ENCODE results near the gene NCF2.
A peak's percentile ranks its signal among the peaks of the same experiment; 100 is the strongest.
"Not testable (repeated sequence)": the region's sequence is repeated elsewhere in the genome, so short reads cannot be mapped to it uniquely, and the experiment has no call there.

Gene NCF2

GRCh38 chr1:183590244-183591191, at the start of gene NCF2:
TSS of gene NCF2 (minus strand) at chr1:183590459. CDS start at chr1:183590329, 130 bp downstream.
- DNase-seq, result no peak

- peak in 1 of 2 experiments; percentile 12 for DNase-seq
These were observed 48.6 kb upstream of the NCF2 start for GRCh38 chr1:183638649-183639387.

DNA sequence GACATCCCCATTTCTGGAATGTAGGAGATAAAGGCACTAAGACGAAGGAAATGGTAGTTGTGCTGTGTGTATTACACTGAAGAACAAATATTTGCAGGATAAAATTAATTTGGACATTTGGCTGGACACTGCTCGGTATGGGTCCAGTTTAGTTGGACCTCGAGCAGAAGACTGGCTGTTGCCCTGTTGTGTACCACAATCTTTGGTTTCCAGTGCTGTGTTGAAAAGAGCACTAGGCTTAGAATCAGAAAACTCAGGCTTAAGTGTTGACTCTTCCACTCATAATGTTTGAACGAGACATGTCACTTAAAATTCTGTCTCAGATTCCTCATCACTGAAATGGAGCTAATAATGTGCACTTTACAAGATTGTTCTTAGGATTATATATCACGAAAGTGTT, 46.5 kb upstream of the NCF2 start:
- peak in 1 of 2 experiments; percentile 25 for DNase-seq

DNA sequence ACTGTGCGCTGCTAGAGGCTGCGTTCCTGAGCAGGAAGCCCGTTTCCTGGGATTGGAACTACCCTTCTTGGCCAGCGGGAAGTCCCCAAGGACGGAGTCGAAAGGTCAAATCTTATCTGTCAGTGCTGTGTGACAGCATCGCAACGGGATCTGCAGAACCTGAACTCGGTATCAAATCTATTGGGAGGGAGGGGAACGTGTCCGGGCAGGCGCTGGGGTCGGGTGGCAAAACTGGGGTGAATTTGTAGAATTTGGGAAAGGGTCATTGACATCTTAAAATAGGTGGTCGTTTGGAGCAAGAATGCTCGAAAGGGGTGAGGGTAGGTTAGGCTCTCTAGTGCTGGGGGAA, 46.0 kb upstream of the NCF2 start:
- no peak for DNase-seq

DNA sequence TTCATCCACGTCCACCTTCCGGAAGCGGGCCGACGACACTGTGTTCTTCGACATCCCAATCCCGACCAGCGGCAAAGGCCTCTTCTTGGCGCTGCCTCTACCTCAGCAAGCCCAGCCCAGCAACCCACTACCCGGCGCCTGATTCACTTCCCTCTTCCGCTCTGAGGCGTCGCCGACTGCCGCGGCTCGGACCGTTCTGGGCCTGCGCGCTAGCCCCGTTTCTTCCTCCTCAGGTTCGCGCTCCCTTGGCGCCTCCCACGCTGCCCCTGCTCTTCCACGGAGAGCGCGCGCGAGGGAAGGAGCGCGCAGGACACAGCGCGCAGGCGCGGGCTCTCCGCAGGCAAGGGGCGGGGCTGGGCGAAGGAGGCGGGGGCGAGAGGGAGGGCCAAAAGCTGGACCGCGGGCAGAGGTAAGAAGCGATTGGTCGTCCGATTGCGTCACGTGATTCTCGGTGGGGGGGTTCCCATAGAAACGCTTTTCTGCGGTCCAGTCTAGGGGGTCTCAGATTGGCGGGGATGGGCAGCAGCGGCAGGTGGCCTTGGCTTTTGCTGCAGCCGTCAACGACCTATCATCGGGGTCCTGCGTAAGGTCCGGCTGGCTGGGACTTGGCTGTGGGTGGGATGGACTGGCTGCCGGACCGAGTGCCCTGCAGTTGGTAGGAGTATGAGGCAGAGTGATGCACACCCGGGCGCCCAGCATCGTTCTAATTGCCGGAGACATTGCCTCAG, 45.5 kb upstream of the NCF2 start, which contains the start of gene ARPC5:
Gene ARPC5, minus strand, starts transcription at position 178 of the 728 bp plus-strand sequence. Its CDS starts 124 bp downstream, at position 54.
- peak; percentile 94 to 95 for DNase-seq

DNA sequence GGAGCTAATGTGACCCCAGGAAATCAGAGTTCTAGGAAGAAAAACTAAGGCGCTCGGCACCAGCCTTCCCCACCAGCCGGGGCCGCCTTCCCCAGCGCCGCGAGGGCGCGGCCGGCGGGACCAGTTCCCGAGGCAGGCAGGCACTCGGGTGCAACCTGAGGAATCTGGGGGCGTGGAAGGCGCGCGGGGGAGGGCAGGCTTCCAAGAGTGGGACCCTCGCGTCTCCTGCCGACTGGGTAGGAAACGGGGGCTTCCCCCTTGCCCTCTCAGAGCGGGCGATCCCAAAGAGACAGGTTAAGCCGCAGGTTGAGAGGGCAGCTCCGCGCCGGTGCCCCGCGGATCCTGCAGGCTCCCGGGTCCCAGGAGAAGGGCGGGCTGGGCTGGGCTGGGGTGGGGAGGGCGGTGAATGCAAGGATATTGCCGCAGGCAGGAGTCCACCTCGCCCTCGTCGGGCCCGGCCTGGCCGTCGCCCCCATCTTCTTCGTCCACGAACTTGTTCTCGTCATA, 44.9 kb upstream of the NCF2 start:
- DNase-seq, result peak in 1 of 2 experiments; percentile 54

GRCh38 chr1:183634429-183635065, 44.3 kb upstream of the NCF2 start:
- DNase-seq, result no peak

DNA sequence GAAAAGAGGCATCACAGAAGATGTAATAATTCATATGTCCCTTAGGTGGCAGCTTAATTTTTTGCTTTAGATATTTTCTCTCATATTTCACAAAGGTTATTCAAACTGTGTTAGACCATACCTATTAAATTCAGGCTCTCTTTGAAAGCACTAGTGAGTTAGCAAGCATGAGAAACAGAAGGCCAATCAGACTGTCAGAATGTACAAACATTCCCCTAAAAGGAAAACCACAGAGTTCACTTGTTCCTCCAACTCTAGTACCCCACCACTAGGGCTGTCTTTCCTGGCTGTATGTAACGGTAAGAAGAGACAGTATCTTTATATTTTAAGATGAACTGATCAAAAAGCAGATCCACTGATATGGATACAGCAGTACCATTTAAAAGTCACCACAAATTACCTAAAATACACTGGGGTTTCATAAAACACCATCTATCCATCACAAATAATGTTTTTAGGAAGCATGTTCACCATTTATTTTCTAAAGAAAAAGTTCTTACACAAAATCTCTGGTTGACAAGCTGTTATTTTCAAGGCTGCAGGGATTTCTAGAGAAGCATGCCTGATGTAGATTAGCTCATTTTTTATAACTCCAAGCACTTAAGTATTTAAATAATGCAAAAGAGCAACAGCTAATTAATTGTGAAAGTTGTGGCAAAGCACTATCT, 43.6 kb upstream of the NCF2 start:
- peak in 1 of 2 experiments; percentile 79 for DNase-seq

- peak in 1 of 2 experiments; percentile 19 for DNase-seq
These were observed 42.7 kb upstream of the NCF2 start for GRCh38 chr1:183632964-183633363.

DNA sequence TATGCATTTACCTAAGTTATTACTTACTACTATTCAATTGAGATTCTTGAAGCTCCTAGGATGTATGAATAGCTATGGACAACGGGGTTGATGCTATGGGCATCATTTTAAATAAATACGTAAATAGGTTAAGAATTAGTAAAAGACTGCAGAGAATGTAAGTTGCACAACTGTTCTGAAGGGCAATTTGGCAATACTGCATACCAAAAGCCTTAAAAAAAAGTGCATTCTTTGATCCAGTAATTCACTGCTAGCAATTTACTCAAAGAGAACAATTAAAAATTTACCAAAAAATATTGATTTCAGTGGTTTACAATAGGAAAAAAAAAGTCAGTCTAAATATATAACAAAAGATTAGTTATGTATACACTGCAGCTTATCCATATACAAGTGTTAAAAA, 41.9 kb upstream of the NCF2 start:
- DNase-seq, result no peak

DNA sequence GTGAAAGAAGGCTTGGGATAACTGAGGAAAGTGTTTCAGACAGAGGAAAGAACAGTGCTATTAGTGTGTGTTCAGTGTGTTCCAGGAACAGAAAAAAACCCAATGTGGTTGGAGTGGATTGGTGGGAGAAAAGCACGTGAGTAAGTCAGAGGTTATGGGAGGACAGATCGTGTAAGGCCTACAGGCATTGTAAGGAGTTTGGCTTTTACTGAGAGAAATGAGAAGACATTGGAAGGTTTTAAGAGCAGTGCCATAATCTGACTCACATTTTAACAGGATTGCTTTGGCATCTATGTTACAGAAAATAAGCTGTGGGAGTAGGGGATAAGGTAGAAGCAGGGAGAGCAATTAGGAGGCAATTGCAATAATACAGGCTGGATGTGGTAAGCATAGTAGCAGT, 40.5 kb upstream of the NCF2 start:
- no peak for DNase-seq

- DNase-seq, result no peak
These were observed 38.3 kb upstream of the NCF2 start for GRCh38 chr1:183628537-183628936.

- not testable (repeated sequence) for DNase-seq
These were observed 36.0 kb upstream of the NCF2 start for GRCh38 chr1:183626236-183626635.

DNA sequence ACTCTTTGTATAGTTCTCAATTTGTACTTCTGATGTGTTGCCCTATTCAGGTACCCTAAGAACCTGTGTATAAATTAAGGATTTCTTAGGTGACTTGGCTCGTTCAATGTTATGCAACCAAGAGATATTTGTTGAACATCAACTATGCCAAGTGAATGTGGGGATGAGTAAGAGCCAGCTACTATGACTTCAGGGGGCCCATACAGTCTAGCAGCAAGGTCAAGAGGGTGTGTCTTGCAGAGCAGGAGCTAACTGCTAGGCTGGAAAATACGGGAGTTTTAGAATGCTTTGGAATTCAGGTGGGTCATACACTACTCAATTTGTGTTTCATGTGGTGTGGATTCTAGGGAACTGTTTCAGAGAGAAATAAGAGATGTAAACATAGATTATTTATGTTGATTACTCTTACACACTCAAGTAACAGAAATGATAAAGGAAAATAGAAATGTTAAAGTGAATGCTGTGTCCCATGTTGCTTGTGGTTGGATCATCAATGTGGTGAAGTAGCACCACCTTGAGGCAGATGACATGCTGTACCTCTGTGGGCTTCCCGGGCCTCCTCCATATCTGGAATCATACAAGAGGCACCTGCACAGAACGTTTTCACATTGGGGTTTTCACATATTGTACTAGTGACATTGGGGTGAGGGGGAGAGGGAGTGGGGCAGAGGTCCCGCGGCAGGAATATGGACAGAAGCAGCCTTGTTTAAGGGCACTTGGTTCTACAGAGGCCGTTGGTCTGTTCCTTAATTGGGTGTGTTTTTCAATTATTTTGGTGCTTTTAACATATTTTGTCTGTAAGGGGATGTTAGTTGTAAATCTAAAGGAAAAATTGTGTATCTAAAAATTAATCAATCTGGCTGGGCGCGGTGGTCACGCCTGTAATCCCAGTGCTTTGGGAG, 32.9 kb upstream of the NCF2 start:
- peak; percentile 28 to 66 for DNase-seq

- DNase-seq, result no peak
These were observed 31.8 kb upstream of the NCF2 start for GRCh38 chr1:183622013-183622412.

- no peak for DNase-seq
These were observed 30.1 kb upstream of the NCF2 start for GRCh38 chr1:183620311-183620710.

DNA sequence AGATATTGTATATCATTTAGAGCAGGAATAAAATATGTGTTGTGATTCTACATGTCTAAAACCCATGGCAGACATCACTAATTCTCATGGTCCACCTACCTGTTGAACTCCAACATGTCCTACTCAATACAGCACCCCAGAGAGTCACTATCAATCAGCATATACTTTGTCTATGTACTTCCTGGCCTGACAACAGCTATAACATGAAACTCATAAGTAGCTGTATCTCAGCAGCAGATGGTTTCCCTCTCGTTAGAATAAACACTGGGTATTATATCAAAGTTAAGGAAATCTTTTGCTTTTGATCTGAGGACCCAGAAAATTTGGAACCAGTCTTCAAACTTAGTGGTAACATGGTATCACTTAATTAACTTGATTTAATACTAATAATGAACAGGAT, 29.5 kb upstream of the NCF2 start:
- DNase-seq, result no peak

DNA sequence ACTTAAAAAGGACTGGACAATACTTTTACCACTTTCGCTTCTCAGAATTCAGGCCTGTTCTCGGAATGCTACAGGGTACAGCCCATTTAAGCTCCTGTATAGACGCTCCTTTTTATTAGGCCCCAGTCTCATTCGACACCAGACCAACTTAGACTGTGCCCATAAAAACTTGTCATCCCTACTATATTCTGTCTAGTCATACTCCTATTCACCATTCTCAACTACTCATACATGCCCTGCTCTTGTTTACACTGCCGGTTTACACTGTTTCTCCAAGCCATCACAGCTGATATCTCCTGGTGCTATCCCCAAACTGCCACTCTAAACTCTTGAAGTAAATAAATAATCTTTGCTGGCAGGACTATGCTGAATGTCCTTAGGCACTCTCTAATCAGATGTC, 27.9 kb upstream of the NCF2 start:
- not testable (repeated sequence) for DNase-seq

DNA sequence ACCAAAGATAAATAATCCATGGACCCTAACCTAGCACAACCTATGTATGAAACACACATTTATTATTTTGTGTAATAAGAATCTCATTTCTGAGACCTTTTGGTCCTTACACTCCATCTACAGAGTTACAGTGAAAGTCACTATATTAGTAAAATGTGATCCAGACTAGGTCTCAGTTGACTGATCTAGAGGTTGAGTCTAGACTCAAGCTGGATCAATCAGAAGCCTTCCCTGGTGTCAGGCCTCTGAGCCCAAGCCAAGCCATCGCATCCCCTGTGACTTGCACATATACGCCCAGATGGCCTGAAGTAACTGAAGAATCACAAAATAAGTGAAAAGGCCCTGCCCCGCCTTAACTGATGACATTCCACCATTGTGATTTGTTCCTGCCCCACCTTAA, 22.7 kb upstream of the NCF2 start:
- not testable (repeated sequence) for DNase-seq

- no peak for DNase-seq
These were observed 22.1 kb upstream of the NCF2 start for GRCh38 chr1:183612407-183612806.

GRCh38 chr1:183611021-183611420, 20.8 kb upstream of the NCF2 start:
- DNase-seq, result no peak

Measured in NCI-H524 (cell line).